K562 (cell line): ENCODE data around the gene NRAP. TPM values are rescaled to one million over a fixed set of nuclear protein-coding genes. Genes with fewer than 3 reads are reported as not detected.

ENCODE experiments used
- ATAC-seq: fragments of 200-7000 bp; cut with Tn5 transposase; 3 replicates; pipeline ENCODE4 v1.9.1; 2020; ENCODE audit warnings: moderate library complexity
- BruUV-seq: library from RNA; stranded (reverse); fragments of 400-500 nt; replicated peaks from 2 replicates; lab custom pipeline; 2021; lab: Mats Ljungman, UMichigan
- CTCF ChIA-PET: fragments of 300-600 bp; formaldehyde crosslinking; extraction: SDS; loops from one replicate; lab custom pipeline; 2021; ENCODE audit warnings: low intra/inter-chr PET ratio; lab: Yijun Ruan, JAX
- POLR2A ChIA-PET: fragments of 300-600, 350-650 bp; sonication (Branson Sonifier 250); formaldehyde crosslinking; extraction: SDS; loops from one replicate; lab custom pipeline; 2021; ENCODE audit warnings: antibody characterized with exemption, inconsistent platforms; lab: Yijun Ruan, JAX
- DNase-seq, 4 experiments: peaks; one replicate each; pipeline versions ENCODE4 v3.0.0 to v3.0.0-alpha.2; 2011 to 2018; ENCODE audit warnings: low spot score in 3 of 4, mixed read lengths in 3 of 4; ENCODE audit errors: extremely low read depth in 1 of 4
- FAIRE-seq: peaks from 2 replicates; lab custom pipeline; 2011; peaks lifted over from hg19 to GRCh38; lab: Jason Lieb, UNC
- H2AFZ ChIP-seq: 2 replicates; pipeline ENCODE4 v1.6.0; 2011; ENCODE audit warnings: low read depth, low read length, control low read depth, inconsistent platforms
- H3K27ac ChIP-seq: fragments of 200-600 bp; 3 replicates; pipeline ENCODE4 v1.8.0; 2011; ENCODE audit warnings: low read depth, mild to moderate bottlenecking, control low read depth, inconsistent platforms, low read length, moderate library complexity, mixed read lengths; ENCODE audit errors: extremely low read depth
- H3K27me3 ChIP-seq, 2 experiments: fragments of 300-600 bp in 1 of 2; 2 replicates in 1 of 2; 3 replicates in 1 of 2; pipeline versions ENCODE4 v1.6.0 to v1.8.0; 2011; ENCODE audit warnings: inconsistent platforms in 2 of 2, low read length in 2 of 2, mild to moderate bottlenecking in 1 of 2, mixed read lengths in 1 of 2, moderate library complexity in 1 of 2; ENCODE audit not compliant: control insufficient read depth in 2 of 2, insufficient read depth in 2 of 2
- H3K36me3 ChIP-seq: fragments of 300-600 bp; 3 replicates; pipeline ENCODE4 v1.8.0; 2011; ENCODE audit warnings: mild to moderate bottlenecking, low read length, inconsistent platforms; ENCODE audit not compliant: control insufficient read depth, insufficient read depth
- H3K4me1 ChIP-seq, 2 experiments: fragments of 200-600 bp in 1 of 2; replicated peaks in 1 of 2; 2 replicates in 1 of 2; 3 replicates in 1 of 2; pipeline versions ENCODE4 v1.5.1 to v1.8.0; 2011; ENCODE audit warnings: inconsistent platforms in 2 of 2, low read length in 2 of 2, mild to moderate bottlenecking in 1 of 2, mixed read lengths in 1 of 2, moderate library complexity in 1 of 2; ENCODE audit not compliant: control insufficient read depth in 2 of 2, insufficient read depth in 2 of 2
- H3K4me2 ChIP-seq: 2 replicates; pipeline ENCODE4 v1.6.1; 2011; ENCODE audit warnings: low read length, control low read depth, inconsistent platforms, mixed read lengths; ENCODE audit not compliant: insufficient read depth
- H3K4me3 ChIP-seq: fragments of 200-600 bp; sonication (generic), shearing (Covaris generic); 2 replicates; pipeline ENCODE4 v1.5.1; 2016; ENCODE audit warnings: control low read depth, inconsistent platforms
- H3K79me2 ChIP-seq: fragments of 200-600 bp; 3 replicates; pipeline ENCODE4 v1.8.0; 2011; ENCODE audit warnings: low read length, inconsistent platforms; ENCODE audit not compliant: control insufficient read depth, insufficient read depth
- H3K9ac ChIP-seq, 2 experiments: 2 replicates each; pipeline versions ENCODE4 v1.6.0 to v1.6.1; 2011; ENCODE audit warnings: low read depth in 2 of 2, low read length in 2 of 2, control low read depth in 1 of 2, inconsistent platforms in 1 of 2, mild to moderate bottlenecking in 1 of 2, mixed read lengths in 1 of 2; ENCODE audit not compliant: insufficient read depth in 1 of 2
- H3K9me1 ChIP-seq: one replicate; pipeline ENCODE4 v1.6.0; 2011; ENCODE audit warnings: inconsistent platforms, mild to moderate bottlenecking, low read length, moderate library complexity; ENCODE audit not compliant: control insufficient read depth, insufficient read depth
- H3K9me3 ChIP-seq: replicated peaks from 2 replicates; pipeline ENCODE4 v1.5.1; 2011; ENCODE audit warnings: low read depth, low read length, inconsistent platforms; ENCODE audit not compliant: control insufficient read depth, insufficient read depth
- H4K20me1 ChIP-seq: replicated peaks from 2 replicates; pipeline ENCODE4 v1.6.1; 2011; ENCODE audit warnings: low read length, inconsistent platforms, mixed read lengths; ENCODE audit not compliant: control insufficient read depth, insufficient read depth
- E2F3 ChIP-seq: fragments of 250-450 bp; sonication (Bioruptor Pico); IDR thresholded peaks from 2 replicates; pipeline ENCODE4 v1.4.0; 2020; ENCODE audit warnings: mild to moderate bottlenecking
- EHMT2 ChIP-seq: fragments of 450-650 bp; IDR thresholded peaks from 2 replicates; pipeline ENCODE4 v1.6.1; 2018; ENCODE audit warnings: antibody characterized with exemption
- KLF16 ChIP-seq: IDR thresholded peaks from 2 replicates; pipeline ENCODE4 v1.6.1; 2016; ENCODE audit warnings: antibody characterized with exemption
- MIER1 ChIP-seq: fragments of 450-650 bp; IDR thresholded peaks from 2 replicates; pipeline ENCODE4 v1.6.1; 2016; ENCODE audit warnings: antibody characterized with exemption, mild to moderate bottlenecking, low read depth
- WGBS: fragments of 100-300 bp; shearing (Covaris generic); methylation state at CpG from one replicate; pipeline ENCODE4 v1.1.6; 2016; ENCODE audit warnings: low coverage, mixed read lengths; ENCODE audit not compliant: insufficient coverage; ENCODE audit errors: missing lambda C conversion rate; 5-methylcytosine and 5-hydroxymethylcytosine counted together
- in situ Hi-C: fragments of 300-500 bp; cut with MboI; formaldehyde crosslinking; loops from 4 replicates; pipeline ENCODE4 v1.15.0; 2018; ENCODE audit warnings: inconsistent platforms, mixed read lengths
- intact Hi-C: fragments of 100-400 bp; cut with micrococcal nuclease; formaldehyde crosslinking; loops from 2 replicates; pipeline ENCODE4 v1.14.2; 2022
- polyA plus RNA-seq, 8 experiments: library from polyadenylated mRNA; depleted of rRNA in 4 of 8; stranded (reverse) in 5 of 8; unstranded in 3 of 8; fragments of >200 nt; fragmentation: Nextera tagmentation in 2 of 8; fragmentation: Illumina TruSeq in 1 of 8; extraction: Ambion mirVana in 2 of 8; extraction: Trizol in 1 of 8; gene quantifications; 2 replicates each; pipeline versions ENCODE4 v1.2.1 to v1.2.3, GENCODE V29; 2011 to 2014; ENCODE audit warnings: inconsistent platforms in 1 of 8, missing spikeins in 1 of 8
- total RNA-seq, 7 experiments: library from RNA; depleted of rRNA in 6 of 7; stranded (reverse); fragments of >200 nt in 6 of 7; fragmentation: Illumina TruSeq in 2 of 7; extraction: Trizol in 2 of 7; gene quantifications; 2 replicates each; pipeline versions ENCODE4 v1.2.1 to v1.2.3, GENCODE V29; 2011 to 2021; ENCODE audit warnings: low replicate concordance in 1 of 7
- TF ChIP-seq, protein P1 (sequence below): fragments of 450-650 bp; IDR thresholded peaks from 2 replicates; pipeline ENCODE4 v1.6.1; 2016
- TF ChIP-seq, protein P2 (sequence below), 2 experiments: fragments of 450-650 bp; formaldehyde crosslinking in 1 of 2; IDR thresholded peaks; 2 replicates each; pipeline versions ENCODE4 v1.4.0 to v1.6.1; 2014 to 2020; ENCODE audit warnings: mild to moderate bottlenecking in 2 of 2, borderline replicate concordance in 1 of 2, low read depth in 1 of 2

NRAP gene
- total and polyA plus RNA-seq, 9 of the 15 experiments (the other 6 are each of a cell fraction or from before 2014, with no cell fraction given): not detected

DNA sequence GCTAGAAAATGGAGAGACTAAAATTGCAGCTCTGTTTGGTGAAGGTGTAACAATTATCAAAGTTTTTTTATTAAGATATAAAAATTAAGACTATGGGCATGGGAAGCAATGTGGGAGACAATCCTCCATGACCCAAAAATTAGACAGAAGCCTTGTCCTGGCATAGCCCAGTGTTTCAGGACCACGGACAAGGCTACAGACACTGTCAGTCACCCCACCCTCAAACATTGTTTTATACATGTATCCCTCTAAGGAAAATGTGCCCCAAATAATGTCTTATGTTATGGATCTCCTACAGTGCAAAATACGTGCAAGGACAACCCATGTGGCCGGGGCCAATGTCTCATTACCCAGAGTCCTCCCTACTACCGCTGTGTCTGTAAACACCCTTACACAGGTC, 87.0 kb downstream of the NRAP start:
- DNase-seq: peak in 3 of 4 experiments; percentile 9 to 14 (median 13)
- no peak overlapping the region for H3K4me2 ChIP-seq
- H3K9ac ChIP-seq: no peak overlapping the region
- H3K79me2 ChIP-seq: no peaks in the 10 kb centered on the region
- no peaks in the 10 kb centered on the region; a peak in 1 of 5 replicates for H3K27me3 ChIP-seq
- H3K9me1 ChIP-seq: no peaks in the 10 kb centered on the region
- no peaks in the 10 kb centered on the region for H3K4me1 ChIP-seq
- 0% methylated on average over 4 of the region's 4 CpGs for WGBS
- CTCF ChIA-PET: no interaction called here
- TF ChIP-seq, protein P1, sequence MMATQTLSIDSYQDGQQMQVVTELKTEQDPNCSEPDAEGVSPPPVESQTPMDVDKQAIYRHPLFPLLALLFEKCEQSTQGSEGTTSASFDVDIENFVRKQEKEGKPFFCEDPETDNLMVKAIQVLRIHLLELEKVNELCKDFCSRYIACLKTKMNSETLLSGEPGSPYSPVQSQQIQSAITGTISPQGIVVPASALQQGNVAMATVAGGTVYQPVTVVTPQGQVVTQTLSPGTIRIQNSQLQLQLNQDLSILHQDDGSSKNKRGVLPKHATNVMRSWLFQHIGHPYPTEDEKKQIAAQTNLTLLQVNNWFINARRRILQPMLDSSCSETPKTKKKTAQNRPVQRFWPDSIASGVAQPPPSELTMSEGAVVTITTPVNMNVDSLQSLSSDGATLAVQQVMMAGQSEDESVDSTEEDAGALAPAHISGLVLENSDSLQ: peak; percentile 48; the same call in 1 of the 2 replicates
- TF ChIP-seq, protein P2, sequence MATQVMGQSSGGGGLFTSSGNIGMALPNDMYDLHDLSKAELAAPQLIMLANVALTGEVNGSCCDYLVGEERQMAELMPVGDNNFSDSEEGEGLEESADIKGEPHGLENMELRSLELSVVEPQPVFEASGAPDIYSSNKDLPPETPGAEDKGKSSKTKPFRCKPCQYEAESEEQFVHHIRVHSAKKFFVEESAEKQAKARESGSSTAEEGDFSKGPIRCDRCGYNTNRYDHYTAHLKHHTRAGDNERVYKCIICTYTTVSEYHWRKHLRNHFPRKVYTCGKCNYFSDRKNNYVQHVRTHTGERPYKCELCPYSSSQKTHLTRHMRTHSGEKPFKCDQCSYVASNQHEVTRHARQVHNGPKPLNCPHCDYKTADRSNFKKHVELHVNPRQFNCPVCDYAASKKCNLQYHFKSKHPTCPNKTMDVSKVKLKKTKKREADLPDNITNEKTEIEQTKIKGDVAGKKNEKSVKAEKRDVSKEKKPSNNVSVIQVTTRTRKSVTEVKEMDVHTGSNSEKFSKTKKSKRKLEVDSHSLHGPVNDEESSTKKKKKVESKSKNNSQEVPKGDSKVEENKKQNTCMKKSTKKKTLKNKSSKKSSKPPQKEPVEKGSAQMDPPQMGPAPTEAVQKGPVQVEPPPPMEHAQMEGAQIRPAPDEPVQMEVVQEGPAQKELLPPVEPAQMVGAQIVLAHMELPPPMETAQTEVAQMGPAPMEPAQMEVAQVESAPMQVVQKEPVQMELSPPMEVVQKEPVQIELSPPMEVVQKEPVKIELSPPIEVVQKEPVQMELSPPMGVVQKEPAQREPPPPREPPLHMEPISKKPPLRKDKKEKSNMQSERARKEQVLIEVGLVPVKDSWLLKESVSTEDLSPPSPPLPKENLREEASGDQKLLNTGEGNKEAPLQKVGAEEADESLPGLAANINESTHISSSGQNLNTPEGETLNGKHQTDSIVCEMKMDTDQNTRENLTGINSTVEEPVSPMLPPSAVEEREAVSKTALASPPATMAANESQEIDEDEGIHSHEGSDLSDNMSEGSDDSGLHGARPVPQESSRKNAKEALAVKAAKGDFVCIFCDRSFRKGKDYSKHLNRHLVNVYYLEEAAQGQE (IDR thresholded peaks at IDR 0.05; ENCODE audit: borderline replicate concordance): peak; percentile 93
- TF ChIP-seq, protein P2 (CRISPR knock-in tag; IDR thresholded peaks at IDR 0.05; ENCODE audit: low read depth): peak; percentile 83
- no peak for TF ChIP-seq KLF16
- peak; percentile 84 for TF ChIP-seq EHMT2
- peak; percentile 66; the same call in 1 of the 2 replicates for TF ChIP-seq MIER1
- no peak for TF ChIP-seq E2F3 (CRISPR knock-in tag)
- TF ChIP-seq, all 486 proteins: peak for 4
- ATAC-seq: 0 out of 3 replicates have a peak, but pooled peaks have one; percentile 48
- no peak overlapping the region for H2AFZ ChIP-seq
- no TSS peak for BruUV-seq
- FAIRE-seq: no peak
- in situ Hi-C loops: no loop called here
- intact Hi-C loops: no loop called here
- no peak overlapping the region for H3K4me3 ChIP-seq
- no peaks in the 10 kb centered on the region; the same call in 1 of the 2 replicates for H4K20me1 ChIP-seq
- H3K27ac ChIP-seq: no peak overlapping the region
- no peaks in the 10 kb centered on the region for H3K9me3 ChIP-seq
- POLR2A ChIA-PET: no interaction called here
- H3K36me3 ChIP-seq: no peaks in the 10 kb centered on the region
